OCI-LY7 (cell line): Measurements from ENCODE around the gene PAAF1. TPM values are rescaled to one million over a fixed set of nuclear protein-coding genes. Genes with fewer than 3 reads are reported as not detected.
A peak's percentile ranks its signal among the peaks of the same experiment; 100 is the strongest.

Experiments
- Bru-seq: library from RNA; stranded (reverse); fragments of 400-500 nt; gene quantifications from one replicate; lab custom pipeline; 2021; lab: Mats Ljungman, UMichigan
- BruChase-seq, 2 experiments: library from RNA; stranded (reverse); fragments of 400-500 nt; gene quantifications; one replicate each; lab custom pipeline; 2021; lab: Mats Ljungman, UMichigan
- BruUV-seq: library from RNA; stranded (reverse); fragments of 400-500 nt; replicated peaks from 2 replicates; lab custom pipeline; 2021; lab: Mats Ljungman, UMichigan
- CTCF ChIA-PET: fragments of 300-600 bp; sonication (Branson Sonifier 250); formaldehyde crosslinking; loops from one replicate; lab custom pipeline; 2022; ENCODE audit warnings: antibody characterized with exemption; ENCODE audit not compliant: unreplicated experiment; lab: Charles Lee
- POLR2A ChIA-PET: fragments of 300-600 bp; sonication (Branson Sonifier 250); formaldehyde crosslinking; loops from one replicate; lab custom pipeline; 2022; ENCODE audit warnings: antibody characterized with exemption; lab: Charles Lee
- DNase-seq: peaks from one replicate; pipeline ENCODE4 v3.0.0-alpha.2; 2015; ENCODE audit warnings: low spot score
- H2AFZ ChIP-seq: fragments of 200-600 bp; sonication (generic), shearing (Covaris generic); 2 replicates; pipeline ENCODE4 v1.6.1; 2014; ENCODE audit warnings: mild to moderate bottlenecking, antibody characterized with exemption, low read length, moderate library complexity
- H3K27ac ChIP-seq: fragments of 200-600 bp; sonication (generic); 2 replicates; pipeline ENCODE4 v1.5.1; 2014; ENCODE audit warnings: mixed run types, low read depth, mild to moderate bottlenecking, moderate library complexity, low read length, inconsistent platforms; ENCODE audit not compliant: poor library complexity, severe bottlenecking
- H3K36me3 ChIP-seq: fragments of 200-600 bp; sonication (generic); 2 replicates; pipeline ENCODE4 v1.6.1; 2014; ENCODE audit warnings: mild to moderate bottlenecking, antibody characterized with exemption, low read length, moderate library complexity, mixed read lengths; ENCODE audit not compliant: insufficient read depth
- H3K4me1 ChIP-seq: fragments of 200-600 bp; sonication (generic); 2 replicates; pipeline ENCODE4 v1.5.1; 2014; ENCODE audit warnings: mild to moderate bottlenecking, low read length; ENCODE audit not compliant: insufficient read depth, poor library complexity, severe bottlenecking
- H3K4me2 ChIP-seq: fragments of 200-600 bp; sonication (generic); 2 replicates; pipeline ENCODE4 v1.6.1; 2014; ENCODE audit warnings: mild to moderate bottlenecking, low read length
- H3K4me3 ChIP-seq: fragments of 200-600 bp; sonication (generic); 2 replicates; pipeline ENCODE4 v1.5.1; 2014; ENCODE audit warnings: mild to moderate bottlenecking, low read depth, low read length; ENCODE audit not compliant: poor library complexity, severe bottlenecking
- H3K79me2 ChIP-seq: fragments of 200-600 bp; sonication (generic); 2 replicates; pipeline ENCODE4 v1.6.1; 2016; ENCODE audit warnings: low read depth, mild to moderate bottlenecking, low read length, moderate library complexity, mixed read lengths; ENCODE audit not compliant: insufficient read depth
- H3K9me2 ChIP-seq: fragments of 200-600 bp; sonication (generic); 2 replicates; pipeline ENCODE4 v1.6.1; 2016; ENCODE audit warnings: mild to moderate bottlenecking, low read length, mixed read lengths; ENCODE audit not compliant: insufficient read depth
- H3K9me3 ChIP-seq: fragments of 200-600 bp; sonication (generic); 2 replicates; pipeline ENCODE4 v1.6.1; 2014; ENCODE audit warnings: mild to moderate bottlenecking, mixed run types, low read length, mixed read lengths
- H4K20me1 ChIP-seq: fragments of 200-600 bp; sonication (generic); 2 replicates; pipeline ENCODE4 v1.6.1; 2014; ENCODE audit warnings: mild to moderate bottlenecking, antibody characterized with exemption, low read length, moderate library complexity, mixed read lengths; ENCODE audit not compliant: insufficient read depth
- CTCF ChIP-seq: fragments of 200-600 bp; sonication (generic); conservative IDR thresholded peaks from 2 replicates; pipeline ENCODE4 v1.5.1; 2014; ENCODE audit warnings: mild to moderate bottlenecking, antibody characterized with exemption, low read length, moderate library complexity, mixed read lengths
- EZH2phosphoT487 ChIP-seq: fragments of 200-600 bp; sonication (generic); IDR thresholded peaks from 2 replicates; pipeline ENCODE4 v1.6.1; 2018; ENCODE audit warnings: low read depth, borderline replicate concordance, mild to moderate bottlenecking, mixed run types, antibody characterized with exemption, low read length, moderate library complexity, mixed read lengths
- intact Hi-C: fragments of 100-400 bp; cut with micrococcal nuclease; formaldehyde crosslinking; loops from one replicate; pipeline ENCODE4 v1.10.0; 2022; ENCODE audit not compliant: unreplicated experiment
- long read RNA-seq: library from polyadenylated mRNA; stranded (forward); transcript quantifications from one replicate; pipeline ENCODE4 v2.0.0, GENCODE V29; 2022
- total RNA-seq, 2 experiments: library from RNA; depleted of rRNA in 1 of 2; stranded (reverse); fragments of >200 nt in 1 of 2; shearing (Covaris generic) in 1 of 2; gene quantifications; 2 replicates each; pipeline ENCODE4 v1.2.3, GENCODE V29; 2014 to 2022

PAAF1 gene
- total RNA-seq (2014; rRNA removed; shearing (Covaris generic)) (11.2 and 12.3 TPM in 2 replicates), total RNA-seq (2022) (35.0 and 35.5 TPM in 2 replicates), Bru-seq, nascent RNA (percentile 61 among the genes with signal in this experiment), BruChase-seq, experiment 1, labeled RNA remaining after a 6-hour chase (percentile 57 among the genes with signal in this experiment), BruChase-seq, experiment 2, labeled RNA remaining after a 2-hour chase (percentile 50 among the genes with signal in this experiment)
- long read RNA-seq, full-length matches to known transcripts, result 117 of 164 reads
- long read RNA-seq, partial matches to known transcripts, result 6 of 164 reads
- long read RNA-seq, other reads (novel, unspliced or antisense), result 41 of 164 reads

- Histone ChIP-seq H3K27ac (peak within 1 kb of the TSS; percentile 92), H3K4me1 (peaks cover 26% of the 10 kb centered on the region), H3K4me3 (peak within 1 kb of the TSS; percentile 95), H3K9me2 (no peaks in the 10 kb centered on the region), H2AFZ (peak within 1 kb of the TSS; percentile 88), H3K9me3 (no peaks in the 10 kb centered on the region), H3K79me2 (peaks cover 48% of the 10 kb centered on the region), H4K20me1 (no peaks in the 10 kb centered on the region), H3K4me2 (peak within 1 kb of the TSS; percentile 94), H3K36me3 (peaks cover 42% of the 10 kb centered on the region)
- TF ChIP-seq EZH2phosphoT487, result no peak
- no peak for TF ChIP-seq CTCF
- intact Hi-C loops, result loop anchor here (1.0 to 2.0 kb wide), 2 partner anchors 88 to 115 kb away; partner anchors contain the start of gene RAB6A
- BruUV-seq, result no TSS peak
- DNase-seq, result peak; percentile 99
- POLR2A ChIA-PET, result interaction anchor here (0.6 to 2.2 kb wide), 5 partner anchors 9 to 119 kb away, joined by 3 to 10 read pairs (median 3); no protein-coding TSS in a partner anchor
- CTCF ChIA-PET, result interaction anchor here (0.6 kb wide), 1 partner anchor 681 kb away, joined by 3 read pairs; no protein-coding TSS in a partner anchor
Measured at GRCh38 chr11:73876424-73877310, at the start of gene PAAF1, which contains the start of gene COA4. Gene PAAF1, plus strand, starts transcription at chr11:73876999. Its CDS starts 23 bp downstream, at chr11:73877022. Gene COA4, minus strand, starts transcription at chr11:73876846. Its CDS starts 3,468 bp downstream, at chr11:73873378.

GRCh38 chr11:73830261-73830660 lies 46.5 kb upstream of the PAAF1 start:
- CTCF ChIA-PET, result no interaction called here
- Histone ChIP-seq H3K4me1 (no peaks in the 10 kb centered on the region), H3K9me2 (no peaks in the 10 kb centered on the region), H3K4me2 (no peak overlapping the region), H4K20me1 (no peaks in the 10 kb centered on the region), H3K9me3 (no peaks in the 10 kb centered on the region), H3K27ac (no peak overlapping the region), H3K36me3 (peaks cover 83% of the 10 kb centered on the region), H2AFZ (no peak overlapping the region), H3K79me2 (no peaks in the 10 kb centered on the region), H3K4me3 (no peak overlapping the region)
- BruUV-seq, result no TSS peak
- no peak for DNase-seq
- POLR2A ChIA-PET, result no interaction called here
- intact Hi-C loops, result no loop called here
- TF ChIP-seq EZH2phosphoT487 (no peak), CTCF (no peak)
